Peyer's patch (tissue), 4 donors: ENCODE measurements around the gene HMX1.

Source experiments
- POLR2A ChIP-seq, 2 donors: fragments of 450-650 bp; IDR thresholded peaks; one replicate each; pipeline ENCODE4 v1.5.1; 2017; ENCODE audit warnings: antibody characterized with exemption in 2 of 2, mild to moderate bottlenecking in 2 of 2, moderate library complexity in 2 of 2
- TF ChIP-seq, protein P1 (sequence below), 6 experiments: fragments of 450-650 bp in 4 of 6; fragments of 200-600 bp in 2 of 6; sonication (generic) in 1 of 6; IDR thresholded peaks; one replicate each; pipeline ENCODE4 v1.5.1; 2017 to 2019; ENCODE audit warnings: antibody characterized with exemption in 6 of 6, mild to moderate bottlenecking in 3 of 6, moderate library complexity in 1 of 6

DNA sequence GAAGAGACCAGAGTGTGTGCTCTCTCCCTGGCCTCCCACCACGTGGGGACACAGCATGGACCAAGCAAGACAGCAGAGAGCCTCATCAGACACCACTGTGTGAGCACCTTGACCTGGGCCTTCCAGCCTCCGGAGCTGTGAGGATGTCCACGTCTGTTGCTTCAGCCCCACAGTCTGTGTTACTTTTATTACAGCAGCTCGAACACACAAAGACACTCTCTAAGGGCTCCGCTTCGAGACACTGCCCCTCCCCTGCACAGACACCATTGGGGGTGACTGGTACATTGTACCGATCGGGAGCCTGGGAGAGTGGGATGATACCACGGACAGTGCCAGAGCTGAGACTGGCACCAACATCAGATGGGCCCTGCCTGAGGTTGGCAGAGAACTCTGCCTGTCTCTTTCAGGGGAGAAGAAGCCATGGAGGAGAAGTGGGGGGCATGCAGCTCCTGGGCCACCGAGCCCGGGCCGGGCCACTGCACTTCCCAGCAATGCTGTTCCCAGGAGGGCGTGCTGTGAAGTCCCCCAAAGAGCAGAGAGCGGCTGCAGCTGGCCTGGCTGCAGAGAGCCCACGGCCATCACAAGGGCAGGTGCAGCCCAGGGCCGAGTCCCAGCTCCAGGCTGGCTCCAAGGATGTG is 48.1 kb upstream of the HMX1 start:
- TF ChIP-seq, protein P1, sequence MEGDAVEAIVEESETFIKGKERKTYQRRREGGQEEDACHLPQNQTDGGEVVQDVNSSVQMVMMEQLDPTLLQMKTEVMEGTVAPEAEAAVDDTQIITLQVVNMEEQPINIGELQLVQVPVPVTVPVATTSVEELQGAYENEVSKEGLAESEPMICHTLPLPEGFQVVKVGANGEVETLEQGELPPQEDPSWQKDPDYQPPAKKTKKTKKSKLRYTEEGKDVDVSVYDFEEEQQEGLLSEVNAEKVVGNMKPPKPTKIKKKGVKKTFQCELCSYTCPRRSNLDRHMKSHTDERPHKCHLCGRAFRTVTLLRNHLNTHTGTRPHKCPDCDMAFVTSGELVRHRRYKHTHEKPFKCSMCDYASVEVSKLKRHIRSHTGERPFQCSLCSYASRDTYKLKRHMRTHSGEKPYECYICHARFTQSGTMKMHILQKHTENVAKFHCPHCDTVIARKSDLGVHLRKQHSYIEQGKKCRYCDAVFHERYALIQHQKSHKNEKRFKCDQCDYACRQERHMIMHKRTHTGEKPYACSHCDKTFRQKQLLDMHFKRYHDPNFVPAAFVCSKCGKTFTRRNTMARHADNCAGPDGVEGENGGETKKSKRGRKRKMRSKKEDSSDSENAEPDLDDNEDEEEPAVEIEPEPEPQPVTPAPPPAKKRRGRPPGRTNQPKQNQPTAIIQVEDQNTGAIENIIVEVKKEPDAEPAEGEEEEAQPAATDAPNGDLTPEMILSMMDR (IDR thresholded peaks at IDR 0.05) = no peak
- TF ChIP-seq POLR2A (IDR thresholded peaks at IDR 0.05) = no peak
